ENCODE data around the gene PICALM.

- no peak for TF ChIP-seq HDAC2 (IDR thresholded peaks at IDR 0.05)
- TF ChIP-seq NCOA1 (IDR thresholded peaks at IDR 0.05; ENCODE audit: low read depth), result no peak
- TF ChIP-seq WHSC1 (IDR thresholded peaks at IDR 0.05; ENCODE audit: low read length), result no peak
- no peak for TF ChIP-seq HOXB6 (CRISPR knock-in tag; IDR thresholded peaks at IDR 0.05; ENCODE audit: borderline replicate concordance)
- no peak for TF ChIP-seq E2F6 (IDR thresholded peaks at IDR 0.05; ENCODE audit: borderline replicate concordance in 1 of 2, extremely low read depth in 1 of 2, insufficient read depth in 1 of 2, insufficient read length in 1 of 2, low read depth in 1 of 2, low read length in 1 of 2, poor library complexity in 1 of 2, severe bottlenecking in 1 of 2)
- no peak for TF ChIP-seq CTCF (IDR thresholded peaks at IDR 0.05 in 2 of 3, conservative IDR thresholded peaks at IDR 0.05 in 1 of 3; ENCODE audit: insufficient read depth in 2 of 3, low read depth in 1 of 3, low read length in 3 of 3)
- no peak for TF ChIP-seq ZKSCAN8 (CRISPR knock-in tag; IDR thresholded peaks at IDR 0.05)
- no peak for TF ChIP-seq POLR2A (conservative IDR thresholded peaks at IDR 0.05)
- no peak for TF ChIP-seq ZBTB26 (CRISPR knock-in tag; IDR thresholded peaks at IDR 0.05)
- TF ChIP-seq TCF7L2 (IDR thresholded peaks at IDR 0.05; ENCODE audit: low read depth, low read length), result no peak
Measured at GRCh38 chr11:86067851-86068137, 1.1 kb downstream of the PICALM start.

All from K562 (cell line).